Fibroblast of the conjunctiva (primary cell): ENCODE measurements around the gene USP2.

Experiments used
- DNase-seq: peaks from one replicate; pipeline ENCODE4 v3.0.0-alpha.2; 2010; ENCODE audit warnings: low read depth

USP2 gene

GRCh38 chr11:119341222-119342022, 40.1 kb downstream of the USP2 start:
- DNase-seq: no peak

GRCh38 chr11:119340335-119341221, 40.9 kb downstream of the USP2 start, which contains the start of gene C1QTNF5:
Gene C1QTNF5, minus strand, starts transcription at chr11:119340883. Its CDS starts 486 bp downstream, at chr11:119340397.
- no peak for DNase-seq

- DNase-seq: no peak
Observed at GRCh38 chr11:119339589-119340334, 41.7 kb downstream of the USP2 start.

- no peak for DNase-seq
Observed at GRCh38 chr11:119338965-119339588, 42.4 kb downstream of the USP2 start.

GRCh38 chr11:119338318-119338890, 43.1 kb downstream of the USP2 start:
- DNase-seq: no peak

GRCh38 chr11:119337581-119338317, 43.7 kb downstream of the USP2 start:
- DNase-seq: no peak

GRCh38 chr11:119336744-119337469, 44.6 kb downstream of the USP2 start:
- DNase-seq: no peak

- DNase-seq: no peak
Observed at GRCh38 chr11:119335655-119336543, 45.6 kb downstream of the USP2 start.

- no peak for DNase-seq
Observed at GRCh38 chr11:119335091-119335654, 46.3 kb downstream of the USP2 start.

- DNase-seq: peak; percentile 97
Observed at GRCh38 chr11:119334174-119334930, 47.1 kb downstream of the USP2 start, which contains the start of gene RNF26. Gene RNF26, plus strand, starts transcription at chr11:119334527. Its CDS starts 596 bp downstream, at chr11:119335123.

- no peak for DNase-seq
Observed at GRCh38 chr11:119332111-119332765, 49.3 kb downstream of the USP2 start.

GRCh38 chr11:119330237-119330636, 51.3 kb downstream of the USP2 start:
- DNase-seq: no peak

- no peak for DNase-seq
Observed at GRCh38 chr11:119329320-119329719, 52.2 kb downstream of the USP2 start.

GRCh38 chr11:119324189-119324588, 57.3 kb downstream of the USP2 start:
- DNase-seq: no peak

- no peak for DNase-seq
Observed at GRCh38 chr11:119323532-119324033, 57.9 kb downstream of the USP2 start.

GRCh38 chr11:119322921-119323531, 58.5 kb downstream of the USP2 start:
- no peak for DNase-seq

- no peak for DNase-seq
Observed at GRCh38 chr11:119322360-119322739, 59.1 kb downstream of the USP2 start.
